ENCODE results near the gene DYNC1LI2. TPM values are rescaled to one million over a fixed set of nuclear protein-coding genes. Genes with fewer than 3 reads are reported as not detected.

Gene DYNC1LI2
- total RNA-seq, 2 experiments from 2014 or later: 48.9 to 62.4 TPM

GRCh38 chr16:66717776-66718175 lies 33.6 kb downstream of the DYNC1LI2 start:
- BruUV-seq (replicated peaks): no TSS peak
- TF ChIP-seq EZH2phosphoT487 (IDR thresholded peaks at IDR 0.05; ENCODE audit: borderline replicate concordance, low read depth, low read length): no peak
- TF ChIP-seq CTCF (conservative IDR thresholded peaks at IDR 0.05; ENCODE audit: low read length): no peak
- Histone ChIP-seq H3K4me3 (ENCODE audit: low read depth, low read length, poor library complexity, severe bottlenecking) (no peak overlapping the region), H3K27ac (ENCODE audit: low read depth, low read length, poor library complexity, severe bottlenecking) (no peak overlapping the region), H3K36me3 (ENCODE audit: insufficient read depth, low read length) (peaks cover 16% of the 10 kb centered on the region), H3K4me1 (ENCODE audit: insufficient read depth, low read length, poor library complexity, severe bottlenecking) (no peaks in the 10 kb centered on the region), H2AFZ (ENCODE audit: low read length) (no peak overlapping the region), H3K79me2 (ENCODE audit: insufficient read depth, low read depth, low read length) (no peaks in the 10 kb centered on the region), H3K9me2 (ENCODE audit: insufficient read depth, low read length) (no peaks in the 10 kb centered on the region), H4K20me1 (ENCODE audit: insufficient read depth, low read length) (no peaks in the 10 kb centered on the region), H3K9me3 (ENCODE audit: low read length) (no peaks in the 10 kb centered on the region), H3K4me2 (ENCODE audit: low read length) (no peak overlapping the region)
- ChIA-PET POLR2A (no interaction called here), CTCF (ENCODE audit: unreplicated experiment) (no interaction called here)
- no peak for DNase-seq (ENCODE audit: low spot score)
- intact Hi-C loops (cut with micrococcal nuclease; ENCODE audit: unreplicated experiment): no loop called here

GRCh38 chr16:66717112-66717675 lies 34.2 kb downstream of the DYNC1LI2 start:
- no peak overlapping the region for H3K4me2 ChIP-seq (ENCODE audit: low read length)
- H3K9me3 ChIP-seq (ENCODE audit: low read length): no peaks in the 10 kb centered on the region
- no peak overlapping the region for H2AFZ ChIP-seq (ENCODE audit: low read length)
- H3K9me2 ChIP-seq (ENCODE audit: insufficient read depth, low read length): no peaks in the 10 kb centered on the region
- no peak overlapping the region for H3K27ac ChIP-seq (ENCODE audit: low read depth, low read length, poor library complexity, severe bottlenecking)
- BruUV-seq (replicated peaks): no TSS peak
- intact Hi-C loops (cut with micrococcal nuclease; ENCODE audit: unreplicated experiment): no loop called here
- no peaks in the 10 kb centered on the region for H3K4me1 ChIP-seq (ENCODE audit: insufficient read depth, low read length, poor library complexity, severe bottlenecking)
- DNase-seq (ENCODE audit: low spot score): peak; percentile 47
- no peak for TF ChIP-seq EZH2phosphoT487 (IDR thresholded peaks at IDR 0.05; ENCODE audit: borderline replicate concordance, low read depth, low read length)
- TF ChIP-seq CTCF (conservative IDR thresholded peaks at IDR 0.05; ENCODE audit: low read length): peak; percentile 69
- ChIA-PET CTCF (ENCODE audit: unreplicated experiment) (interaction anchor here (0.7 kb wide), 1 partner anchor 158 kb away, joined by 3 read pairs; no protein-coding TSS in a partner anchor), POLR2A (no interaction called here)
- no peaks in the 10 kb centered on the region for H3K79me2 ChIP-seq (ENCODE audit: insufficient read depth, low read depth, low read length)
- H4K20me1 ChIP-seq (ENCODE audit: insufficient read depth, low read length): no peaks in the 10 kb centered on the region
- no peak overlapping the region for H3K4me3 ChIP-seq (ENCODE audit: low read depth, low read length, poor library complexity, severe bottlenecking)
- peaks cover 10% of the 10 kb centered on the region for H3K36me3 ChIP-seq (ENCODE audit: insufficient read depth, low read length)

GRCh38 chr16:66714654-66715307 lies 36.6 kb downstream of the DYNC1LI2 start:
- CTCF ChIA-PET (ENCODE audit: unreplicated experiment): interaction anchor here (0.6 kb wide), 1 partner anchor 18 kb away, joined by 3 read pairs; the partner anchor contains the start of gene CMTM4
- intact Hi-C loops (cut with micrococcal nuclease; ENCODE audit: unreplicated experiment): no loop called here
- BruUV-seq (replicated peaks): no TSS peak
- POLR2A ChIA-PET: no interaction called here
- Histone ChIP-seq H3K79me2 (ENCODE audit: insufficient read depth, low read depth, low read length) (no peaks in the 10 kb centered on the region), H2AFZ (ENCODE audit: low read length) (no peak overlapping the region), H3K4me2 (ENCODE audit: low read length) (no peak overlapping the region), H3K4me1 (ENCODE audit: insufficient read depth, low read length, poor library complexity, severe bottlenecking) (no peaks in the 10 kb centered on the region), H3K9me2 (ENCODE audit: insufficient read depth, low read length) (no peaks in the 10 kb centered on the region), H3K9me3 (ENCODE audit: low read length) (no peaks in the 10 kb centered on the region), H3K36me3 (ENCODE audit: insufficient read depth, low read length) (no peaks in the 10 kb centered on the region), H4K20me1 (ENCODE audit: insufficient read depth, low read length) (no peaks in the 10 kb centered on the region), H3K4me3 (ENCODE audit: low read depth, low read length, poor library complexity, severe bottlenecking) (no peak overlapping the region), H3K27ac (ENCODE audit: low read depth, low read length, poor library complexity, severe bottlenecking) (no peak overlapping the region)
- TF ChIP-seq CTCF (conservative IDR thresholded peaks at IDR 0.05; ENCODE audit: low read length): no peak
- no peak for TF ChIP-seq EZH2phosphoT487 (IDR thresholded peaks at IDR 0.05; ENCODE audit: borderline replicate concordance, low read depth, low read length)
- no peak for DNase-seq (ENCODE audit: low spot score)
